NK-92 (cell line): ENCODE measurements around the gene RNF217.
"Not testable (repeated sequence)": the region's sequence is repeated elsewhere in the genome, so short reads cannot be mapped to it uniquely, and the experiment has no call there.

Experiments
- DNase-seq: peaks from one replicate; lab custom pipeline; 2025; ENCODE audit not compliant: unreplicated experiment; lab: John Stamatoyannopoulos, UW

Gene RNF217

DNA sequence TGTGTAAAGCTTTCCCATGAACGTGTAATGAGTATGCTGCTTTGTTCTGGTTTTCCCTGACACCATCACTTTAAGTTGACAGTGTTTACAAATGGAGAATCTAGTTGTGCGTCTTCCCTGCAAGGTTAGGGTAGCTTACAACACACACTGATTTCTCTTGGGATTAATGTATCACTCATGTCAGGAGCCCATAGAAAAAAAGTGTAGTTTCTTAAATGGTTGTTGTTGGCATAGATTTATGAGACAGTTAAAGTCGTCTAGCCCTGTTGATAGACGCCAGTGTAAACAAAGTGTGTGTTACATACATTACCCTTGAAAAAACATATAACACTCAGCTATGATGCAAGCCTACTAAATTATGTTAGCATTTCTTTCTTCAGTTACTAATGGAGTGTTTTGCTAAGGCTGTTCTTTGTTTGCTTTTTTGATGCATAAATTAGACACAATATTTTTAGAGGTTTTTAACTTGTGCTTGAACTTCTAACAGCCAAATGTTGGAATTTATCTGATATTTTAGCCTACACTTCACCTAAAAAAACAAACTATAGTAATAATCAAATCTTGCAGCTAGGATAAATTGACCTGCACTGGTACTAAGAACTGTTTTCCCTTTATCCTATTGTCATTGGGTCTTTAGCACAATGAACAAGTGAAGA, 88.6 kb downstream of the RNF217 start:
- DNase-seq: no peak

DNA sequence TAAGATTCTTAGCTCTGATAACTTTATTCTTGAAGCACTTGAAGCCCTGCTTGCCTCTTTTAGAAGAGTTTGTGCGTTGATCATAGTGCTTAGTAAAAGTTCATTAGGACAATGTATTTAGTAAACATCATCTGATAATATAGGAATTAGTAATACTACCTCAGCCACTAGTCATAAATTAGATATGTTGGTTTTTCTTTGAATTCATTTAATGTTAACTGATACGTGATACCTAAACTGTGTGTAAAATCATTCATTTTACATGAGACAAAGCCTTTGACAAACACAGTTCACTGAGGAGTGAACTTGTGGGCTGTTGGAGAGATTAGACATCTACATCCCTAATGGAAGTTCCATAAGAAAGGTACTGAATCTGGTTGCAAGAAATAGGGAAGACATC, 91.6 kb downstream of the RNF217 start:
- DNase-seq: no peak

DNA sequence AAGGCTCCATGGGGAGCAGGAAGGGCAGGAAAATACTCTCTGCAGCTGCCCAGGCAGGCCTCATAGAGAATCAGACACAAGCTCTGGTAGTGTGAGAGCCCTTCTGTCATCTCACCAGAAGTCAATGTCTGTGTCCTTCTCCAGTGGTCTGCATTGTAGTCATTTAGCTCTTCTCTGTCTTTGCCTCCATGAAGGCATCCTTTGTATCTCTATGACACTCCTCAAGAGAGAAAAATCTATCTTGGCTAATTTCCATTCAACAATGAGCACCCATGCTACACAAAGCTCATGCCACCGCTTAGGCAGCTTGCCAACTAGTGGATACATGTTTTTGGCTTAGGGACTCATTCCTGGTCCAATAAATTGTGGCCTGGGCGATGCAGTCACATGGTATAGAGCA, 92.1 kb downstream of the RNF217 start:
- no peak for DNase-seq

DNA sequence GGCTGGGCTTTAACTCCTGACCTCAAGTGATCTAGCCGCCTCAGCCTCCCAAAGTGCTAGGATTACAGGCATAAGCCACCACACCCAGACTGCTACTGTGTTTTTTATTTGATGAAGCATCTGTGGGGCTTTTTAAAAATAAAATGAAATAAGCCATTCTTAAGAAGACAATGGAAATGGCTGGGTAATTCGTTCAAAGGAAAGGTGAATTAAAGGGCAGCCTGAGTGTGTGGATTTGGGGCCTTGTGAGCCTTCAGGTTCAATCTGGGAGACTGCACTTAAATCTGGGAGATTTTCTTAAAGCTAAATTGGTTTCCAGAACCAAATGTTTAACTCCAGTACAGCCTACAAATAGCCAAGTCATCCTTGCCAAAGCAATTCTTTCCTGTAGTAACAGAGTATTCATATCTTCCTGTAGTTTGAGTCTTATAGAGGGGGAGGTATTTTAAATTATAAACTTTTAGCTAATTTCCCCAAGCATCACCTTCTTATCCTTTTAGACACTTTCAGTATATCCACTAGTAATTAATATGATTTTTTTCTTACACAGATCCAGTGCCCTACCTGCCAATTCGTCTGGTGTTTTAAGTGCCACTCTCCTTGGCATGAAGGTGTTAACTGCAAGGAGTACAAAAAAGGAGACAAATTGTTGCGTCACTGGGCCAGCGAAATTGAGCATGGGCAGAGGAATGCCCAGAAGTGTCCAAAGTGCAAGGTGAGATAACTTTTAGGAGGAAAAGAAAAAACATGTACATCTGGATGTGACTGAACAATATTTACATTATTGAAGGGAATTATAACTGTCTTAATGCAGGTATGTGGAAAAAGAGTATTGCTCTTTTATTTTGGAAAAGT, 95.4 kb downstream of the RNF217 start:
- DNase-seq: no peak

DNA sequence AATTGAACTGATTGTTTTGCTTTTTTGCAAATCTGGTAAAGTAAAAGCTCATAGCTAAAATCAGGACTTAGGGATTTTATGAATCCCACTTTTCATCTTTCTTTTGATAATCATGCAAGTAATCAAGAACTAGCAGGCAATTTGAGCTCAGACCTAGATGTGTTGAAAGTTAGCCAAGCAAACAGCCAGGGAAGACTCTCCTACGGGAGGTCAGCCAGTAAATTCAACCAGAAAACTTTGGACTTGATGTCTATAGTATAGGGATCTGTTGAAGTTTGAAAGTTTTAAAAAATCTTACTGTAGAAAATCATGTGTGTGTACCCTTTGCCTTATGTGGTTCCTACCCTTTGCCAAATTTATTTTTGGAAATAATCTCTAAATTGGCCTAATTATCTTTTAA, 96.3 kb downstream of the RNF217 start:
- no peak for DNase-seq

DNA sequence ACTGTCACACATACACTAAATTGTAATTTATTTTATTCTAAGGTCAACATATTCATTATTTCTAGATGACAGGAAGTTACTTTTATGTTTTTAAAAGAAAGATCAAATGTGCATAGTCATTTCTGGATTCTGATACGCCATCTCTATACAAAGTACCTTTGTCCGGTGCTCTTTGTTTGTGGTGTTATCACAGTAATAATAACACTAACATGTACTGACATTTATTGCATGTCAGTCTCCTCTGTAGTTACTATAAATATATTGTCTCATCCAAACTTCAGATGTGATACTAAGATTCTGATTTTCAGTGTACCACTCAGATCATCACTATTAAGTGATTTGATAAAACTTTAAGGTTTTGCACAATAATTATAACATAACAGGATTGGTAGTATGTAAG, 101.1 kb downstream of the RNF217 start:
- DNase-seq: no peak

DNA sequence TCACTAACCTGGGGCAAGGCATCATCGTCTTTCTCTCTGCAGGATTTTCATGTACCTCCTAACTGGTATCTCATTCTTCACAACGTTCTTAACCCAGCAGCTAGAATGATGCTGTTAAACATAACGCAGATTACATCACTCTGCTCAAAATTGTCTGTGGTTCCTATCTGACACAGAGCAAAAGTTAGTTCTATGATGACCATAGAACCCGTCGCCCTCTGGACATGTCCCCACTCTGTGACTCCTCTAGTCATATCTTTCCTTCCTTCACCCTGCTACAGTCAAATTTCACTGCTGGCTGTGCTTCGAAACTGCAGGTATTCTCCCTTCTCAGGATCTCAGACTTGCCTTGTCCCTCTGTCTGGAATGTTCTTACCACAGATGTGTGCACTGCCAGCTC, 103.9 kb downstream of the RNF217 start:
- DNase-seq: no peak

DNA sequence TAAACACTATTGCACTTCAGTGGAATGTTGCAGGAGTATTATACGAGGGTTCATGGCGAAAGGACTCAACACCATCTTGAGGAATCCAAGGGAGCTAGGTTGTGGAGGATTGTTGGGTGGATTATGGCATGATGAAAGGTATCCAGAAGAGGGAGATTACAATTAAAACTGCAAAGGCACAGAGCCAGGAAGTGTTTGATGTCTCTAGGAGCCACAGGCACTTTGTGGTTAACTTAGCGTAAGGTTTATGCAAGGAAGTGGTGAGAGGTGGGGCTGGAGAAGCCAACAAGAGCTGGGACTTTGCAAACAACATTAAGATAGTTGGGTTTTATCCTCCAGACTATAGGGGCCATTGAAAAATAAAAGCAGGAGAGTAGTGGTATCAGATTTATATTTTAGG, 104.7 kb downstream of the RNF217 start:
- DNase-seq: no peak

DNA sequence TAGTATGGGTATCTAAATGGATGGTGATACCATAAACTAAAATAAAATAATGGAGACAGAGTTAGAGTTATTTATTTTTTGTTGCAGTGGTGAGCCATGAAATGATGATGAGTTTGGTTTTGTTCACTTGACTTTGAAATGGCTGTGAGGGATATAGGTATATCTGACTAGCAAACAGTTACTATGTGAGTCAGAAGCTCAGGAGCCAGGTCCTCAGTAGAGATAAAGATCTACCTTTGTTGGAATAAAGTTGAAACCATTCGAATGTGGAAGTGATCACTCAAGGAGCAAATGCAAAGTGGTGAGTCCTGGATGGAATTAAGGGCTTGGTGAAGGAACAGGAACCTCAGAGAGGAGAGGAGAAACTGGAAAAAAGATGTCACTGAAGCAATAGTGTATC, 105.3 kb downstream of the RNF217 start:
- no peak for DNase-seq

DNA sequence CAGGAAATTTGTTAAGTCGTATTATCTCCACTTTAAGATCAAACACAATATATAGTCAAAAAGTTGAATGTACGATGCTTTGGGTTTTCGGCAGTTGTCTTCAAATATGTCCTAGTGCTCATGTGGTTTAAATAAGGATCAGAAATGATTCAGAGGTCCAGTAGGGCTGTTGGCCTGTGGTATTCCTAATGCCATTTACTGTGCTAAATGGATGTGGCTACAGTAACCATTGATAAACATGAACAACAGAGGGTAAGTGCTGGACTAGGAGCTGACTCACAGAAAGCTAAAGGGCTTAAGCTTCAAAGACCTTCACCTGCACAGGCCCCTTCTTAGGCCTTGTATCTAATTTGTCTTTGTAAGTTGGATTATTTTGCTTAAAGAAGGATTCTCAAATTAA, 110.8 kb downstream of the RNF217 start:
- no peak for DNase-seq

DNA sequence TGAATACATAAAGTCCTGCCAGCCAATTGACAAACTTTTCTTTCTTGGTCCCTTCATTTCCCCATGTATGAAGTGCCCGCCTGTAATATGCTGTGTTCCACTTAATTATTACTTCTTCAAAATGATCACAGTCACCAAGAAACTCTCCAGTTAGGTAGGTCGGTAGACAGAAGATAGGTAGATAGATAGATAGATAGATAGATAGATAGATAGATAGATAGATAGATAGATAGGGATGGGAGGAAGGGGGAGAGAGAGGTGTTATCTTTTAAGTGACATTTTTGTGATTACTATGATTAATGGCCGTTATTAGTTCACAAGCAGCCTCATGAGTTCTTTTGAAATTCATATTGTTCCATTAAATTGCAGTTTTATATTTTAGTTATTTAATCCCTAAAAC, 111.9 kb downstream of the RNF217 start:
- no peak for DNase-seq

DNA sequence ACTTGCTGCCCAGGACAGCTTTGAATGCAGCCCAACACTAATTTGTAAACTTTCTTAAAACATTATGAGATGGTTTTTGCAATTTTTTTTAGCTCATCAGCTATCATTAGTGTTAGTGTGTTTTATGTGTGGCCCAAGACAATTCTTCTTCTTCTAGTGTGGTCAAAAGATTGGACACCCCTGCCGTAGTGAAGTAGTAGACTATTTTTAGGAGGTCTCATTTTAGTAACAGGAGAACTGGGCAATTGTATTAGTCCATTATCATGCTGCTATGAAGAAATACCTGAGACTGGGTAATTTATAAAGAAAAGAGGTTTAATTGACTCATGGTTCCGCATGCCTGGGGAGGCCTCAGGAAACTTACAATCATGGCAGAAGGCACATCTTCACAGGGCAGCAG, 112.8 kb downstream of the RNF217 start:
- not testable (repeated sequence) for DNase-seq

DNA sequence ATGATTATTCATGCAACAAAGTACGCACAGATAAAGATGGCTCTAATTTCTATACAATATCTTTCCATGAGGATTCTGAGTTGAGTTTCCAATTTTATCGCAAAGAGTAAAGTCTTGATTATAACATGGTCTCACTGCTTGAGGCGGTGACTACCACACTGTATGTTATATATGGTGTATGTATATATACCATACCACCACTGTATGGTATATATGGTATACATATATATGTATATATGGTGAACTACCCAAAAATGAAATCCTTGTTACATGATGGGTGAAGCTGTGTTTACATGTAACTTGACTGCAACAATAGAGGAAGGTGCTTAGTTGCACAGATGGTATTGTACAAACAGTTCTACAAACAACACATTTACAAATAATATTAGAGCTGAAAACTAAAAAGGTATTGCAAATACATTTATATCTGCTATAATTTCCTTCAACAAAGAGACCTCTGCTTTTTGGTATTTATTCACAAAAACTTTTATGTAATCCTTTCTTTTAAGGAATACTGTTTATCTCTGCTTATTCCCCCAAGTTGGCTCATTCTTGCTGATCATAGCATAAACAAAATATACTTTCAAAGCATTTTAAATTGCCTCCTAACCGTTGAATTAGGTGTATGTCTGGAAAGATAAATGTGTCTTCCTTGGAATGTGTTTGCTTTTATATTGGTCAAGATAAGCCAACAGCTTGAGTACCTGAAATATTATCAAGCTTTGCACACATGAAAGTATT, 113.7 kb downstream of the RNF217 start:
- DNase-seq: no peak

DNA sequence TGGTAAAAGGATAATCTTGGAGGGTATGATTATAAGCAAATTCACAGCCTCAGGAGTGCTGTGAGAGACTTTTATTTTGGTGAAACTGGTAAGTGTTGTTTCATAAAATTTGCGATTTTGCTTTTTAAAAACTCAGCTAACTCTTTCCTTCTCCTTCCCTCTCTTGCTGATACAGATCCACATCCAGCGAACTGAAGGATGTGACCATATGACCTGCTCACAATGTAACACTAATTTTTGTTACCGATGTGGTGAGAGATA, 114.2 kb downstream of the RNF217 start:
- no peak for DNase-seq

DNA sequence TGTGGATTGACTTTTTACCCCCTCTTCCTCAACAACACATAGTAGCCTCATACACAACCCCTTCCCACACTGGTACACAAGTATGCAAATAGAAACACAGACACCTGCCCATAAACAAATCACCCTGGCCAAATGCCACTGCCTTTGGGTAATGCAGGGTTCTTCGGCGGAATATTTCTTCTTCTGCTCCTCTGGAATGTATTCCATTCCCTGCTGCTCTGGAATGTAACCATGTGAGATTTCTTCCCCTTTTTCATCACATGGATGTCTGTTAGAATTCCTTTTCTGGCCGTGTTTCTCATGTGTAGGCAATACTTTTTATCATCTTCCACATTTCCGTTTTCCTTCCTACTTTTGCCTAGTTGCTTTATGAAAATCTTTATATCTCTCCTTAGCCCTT, 115.2 kb downstream of the RNF217 start:
- DNase-seq: no peak

DNA sequence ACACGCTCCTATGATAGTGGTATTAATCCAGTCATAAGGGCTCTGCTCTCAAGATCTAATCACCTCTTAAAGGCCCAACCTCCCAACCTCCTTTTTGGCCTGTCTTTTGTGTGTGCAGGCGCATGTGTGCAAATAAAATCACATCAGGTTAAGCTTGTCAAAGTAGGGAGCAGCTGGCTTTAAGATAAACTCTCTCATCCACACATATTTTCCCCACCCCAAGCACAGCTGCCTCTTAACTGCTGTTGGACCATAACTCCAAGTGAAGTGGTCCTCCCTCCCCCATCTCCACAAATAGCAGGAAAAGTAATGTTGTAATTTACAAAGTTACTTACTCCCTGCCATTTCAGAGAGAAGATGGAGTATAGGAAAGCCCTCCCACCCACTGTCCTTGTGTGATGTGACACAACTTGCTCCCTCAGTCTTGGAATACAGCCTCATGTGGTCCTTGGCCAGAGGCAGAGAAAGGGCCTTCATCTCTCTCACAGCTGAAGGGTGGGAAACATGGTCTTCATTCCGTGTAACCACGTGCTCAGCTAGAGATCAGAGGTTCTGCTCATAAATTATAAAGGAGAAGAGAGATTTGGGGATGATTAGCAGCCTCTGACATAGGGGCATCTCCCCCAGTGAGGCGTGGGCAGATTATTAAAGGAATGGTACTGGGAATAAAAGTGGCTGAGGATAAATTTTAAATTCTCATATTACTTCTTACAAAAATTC, 116.5 kb downstream of the RNF217 start:
- DNase-seq: no peak

DNA sequence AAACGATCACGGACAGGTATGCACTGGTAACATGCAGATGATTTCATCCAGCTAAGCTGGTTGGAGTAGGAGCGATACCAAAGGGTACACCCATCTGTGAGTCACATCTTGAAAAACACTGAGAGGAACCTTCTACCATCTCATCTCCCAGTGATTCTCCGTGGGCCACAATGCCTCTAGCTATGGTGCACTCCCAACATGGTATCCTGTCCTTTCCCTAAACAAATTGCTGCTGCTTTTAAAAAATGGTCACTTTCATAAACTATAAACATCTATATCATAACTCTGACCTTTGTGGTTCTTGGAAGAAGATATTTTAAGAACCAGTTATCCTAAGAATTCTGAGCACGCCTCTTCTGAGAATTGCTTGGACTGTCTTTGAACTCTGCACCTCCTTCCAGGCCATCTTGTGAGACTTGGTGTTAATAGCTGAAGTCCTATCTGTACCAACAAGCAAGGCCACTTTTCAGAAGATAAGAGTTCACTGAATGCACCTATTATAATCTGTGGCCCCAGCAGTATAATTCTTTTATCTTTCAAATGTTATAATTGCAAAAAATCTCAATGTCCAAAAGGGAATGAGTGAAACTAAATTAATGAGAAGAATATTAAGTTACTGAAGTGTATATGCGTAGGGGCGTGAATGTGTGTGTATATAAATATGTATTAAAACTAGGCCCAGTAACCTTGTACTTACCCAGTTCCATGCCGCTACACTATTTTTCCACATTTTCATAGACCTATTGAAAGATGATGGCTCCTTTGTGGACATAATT, 120.9 kb downstream of the RNF217 start:
- DNase-seq: no peak

DNA sequence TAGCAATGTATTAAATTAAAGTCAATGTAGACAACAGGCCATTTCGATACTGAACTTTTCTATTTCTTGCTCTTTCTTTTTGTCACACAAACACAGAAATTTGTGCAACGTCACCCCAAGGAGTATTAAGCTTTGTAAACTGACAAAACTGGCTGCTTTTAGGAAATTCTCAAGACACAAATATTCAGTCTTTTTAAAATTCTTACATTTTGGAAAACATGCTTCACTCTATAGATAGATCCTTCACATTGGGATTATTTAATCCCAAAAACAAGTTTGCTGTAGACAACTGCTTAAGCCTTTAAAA, 121.4 kb downstream of the RNF217 start:
- no peak for DNase-seq

DNA sequence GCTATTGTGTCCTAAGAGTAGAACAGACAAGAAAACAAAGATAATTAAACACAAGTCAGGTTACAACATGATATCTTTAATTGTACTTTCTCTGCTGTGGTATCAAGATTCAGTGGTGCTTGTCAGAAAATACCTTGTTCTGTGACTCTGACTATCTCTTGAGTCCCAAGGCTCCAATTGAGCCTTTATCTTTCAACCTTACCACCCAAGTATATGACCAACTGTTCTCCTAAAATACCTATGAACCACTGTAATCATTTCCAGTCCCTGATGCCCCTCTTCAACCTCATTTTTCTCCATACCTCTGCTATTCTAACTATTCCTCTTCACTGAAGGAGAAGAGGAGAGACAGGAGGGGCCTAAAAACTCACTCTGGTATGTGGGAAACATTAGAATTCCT, 124.5 kb downstream of the RNF217 start:
- no peak for DNase-seq

DNA sequence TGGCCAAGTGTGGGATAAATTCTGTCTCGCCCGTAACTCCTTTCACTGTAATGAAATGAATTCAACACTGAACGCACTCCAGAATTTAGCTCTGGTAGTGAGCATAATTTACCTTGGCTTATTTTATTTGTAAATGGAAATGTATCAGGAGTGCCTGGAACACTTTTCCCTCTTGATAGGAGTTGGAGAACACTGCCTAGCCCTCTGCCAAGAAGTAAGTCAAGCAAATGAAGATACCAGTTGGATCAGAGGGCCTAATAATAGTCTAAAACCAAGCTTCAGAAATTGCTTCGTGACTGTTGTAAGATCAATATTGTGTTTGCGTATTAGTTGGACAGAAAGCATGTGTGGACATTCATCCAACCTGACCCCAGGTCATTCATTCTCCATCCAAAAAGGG, 126.7 kb downstream of the RNF217 start:
- no peak for DNase-seq

DNA sequence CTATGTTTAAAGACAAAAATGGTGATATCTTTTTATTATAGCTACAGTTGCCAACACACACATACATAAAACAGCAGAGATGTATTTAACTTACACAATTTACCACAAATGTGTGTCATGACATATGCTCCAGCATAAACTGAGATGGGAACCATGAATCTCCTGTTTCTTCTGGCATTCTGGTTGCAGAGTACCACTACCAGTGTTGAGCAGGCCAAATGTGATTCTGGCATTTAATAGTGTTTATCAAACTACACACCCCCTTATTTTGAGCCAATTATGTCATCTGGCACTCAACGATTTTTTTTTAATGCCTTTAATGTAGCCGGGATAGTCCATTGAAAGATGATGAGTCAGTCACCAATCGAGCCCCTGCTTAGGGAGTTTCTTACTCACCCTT, 132.3 kb downstream of the RNF217 start:
- no peak for DNase-seq
